Small intestine (tissue), 7 donors: ENCODE measurements around the gene ASTL. TPM values are rescaled to one million over a fixed set of nuclear protein-coding genes. Genes with fewer than 3 reads are reported as not detected.
A peak's percentile ranks its signal among the peaks of the same experiment; 100 is the strongest.

ENCODE experiments used
- DNase-seq, 2 donors: peaks; one replicate each; pipeline versions ENCODE4 v3.0.0 to v3.0.0-alpha.2; 2013
- FAIRE-seq: peaks from 2 replicates; lab custom pipeline; 2012; peaks lifted over from hg19 to GRCh38; lab: Jason Lieb, UNC
- H3K27ac ChIP-seq, 3 donors: one replicate each; pipeline ENCODE4 v1.5.1; 2013; ENCODE audit warnings: low read length in 2 of 3, mild to moderate bottlenecking in 2 of 3, control low read depth in 1 of 3, inconsistent platforms in 1 of 3, low read depth in 1 of 3, moderate library complexity in 1 of 3
- H3K27me3 ChIP-seq, 3 donors: one replicate each; pipeline ENCODE4 v1.6.1; 2013; ENCODE audit warnings: low read length in 3 of 3, inconsistent platforms in 1 of 3; ENCODE audit not compliant: control insufficient read depth in 3 of 3, insufficient read depth in 3 of 3
- H3K36me3 ChIP-seq, 3 donors: one replicate each; pipeline ENCODE4 v1.6.1; 2013; ENCODE audit warnings: low read length in 3 of 3, inconsistent platforms in 1 of 3, low read depth in 1 of 3, mild to moderate bottlenecking in 1 of 3, moderate library complexity in 1 of 3; ENCODE audit not compliant: control insufficient read depth in 3 of 3, insufficient read depth in 2 of 3
- H3K4me1 ChIP-seq, 3 donors: one replicate each; pipeline ENCODE4 v1.6.1; 2013; ENCODE audit warnings: low read length in 2 of 3, inconsistent platforms in 1 of 3, low read depth in 1 of 3, mild to moderate bottlenecking in 1 of 3, moderate library complexity in 1 of 3; ENCODE audit not compliant: control insufficient read depth in 3 of 3, insufficient read depth in 2 of 3
- H3K4me3 ChIP-seq, 3 donors: one replicate each; pipeline ENCODE4 v1.5.1; 2013; ENCODE audit warnings: low read length in 3 of 3, control low read depth in 1 of 3, inconsistent platforms in 1 of 3, low read depth in 1 of 3, mild to moderate bottlenecking in 1 of 3, moderate library complexity in 1 of 3
- H3K9me3 ChIP-seq, 2 donors: one replicate each; pipeline ENCODE4 v1.6.1; 2013; ENCODE audit warnings: low read depth in 1 of 2, low read length in 1 of 2; ENCODE audit not compliant: control insufficient read depth in 2 of 2, insufficient read depth in 1 of 2
- WGBS, 3 donors: extraction: QIAGEN DNeasy Blood & Tissue Kit; methylation state at CpG; one replicate each; pipeline ENCODE4 v1.1.7; 2013; 5-methylcytosine and 5-hydroxymethylcytosine counted together
- polyA plus RNA-seq, 4 donors: library from polyadenylated mRNA; stranded (reverse) in 3 of 4; unstranded in 1 of 4; fragments of 200-250 nt in 3 of 4; fragments of 120-200 nt in 1 of 4; gene quantifications; one replicate each; pipeline versions ENCODE4 v1.2.1 to v1.2.3, GENCODE V29; 2013
- donor health status: healthy with polysubstance abuse.
- donor health status: control.
- donor health status: control.
- donor health status: Bipolar disorder and iron deficiency.
- donor health status: healthy.

ASTL gene
- polyA plus RNA-seq, 4 donors = not detected

GRCh38 chr2:96121414-96121813 lies 16.9 kb downstream of the ASTL start:
- peaks cover 0 to 10% (median 2%) of the 10 kb centered on the region in 3 donors for H3K4me1 ChIP-seq
- H3K36me3 ChIP-seq = no peaks in the 10 kb centered on the region
- FAIRE-seq (no peak), DNase-seq (no peak)
- 83 to 94% (median 91%) methylated on average over 4 of the region's 4 CpGs for WGBS, 3 donors
- H3K27ac ChIP-seq = no peak overlapping the region
- no peak overlapping the region for H3K4me3 ChIP-seq
- H3K9me3 ChIP-seq = no peaks in the 10 kb centered on the region
- peaks cover 0 to 28% (median 6%) of the 10 kb centered on the region in 3 donors for H3K27me3 ChIP-seq

- Histone ChIP-seq H3K27ac (no peak overlapping the region), H3K27me3 (peaks cover 0 to 32% (median 6%) of the 10 kb centered on the region in 3 donors), H3K36me3 (no peaks in the 10 kb centered on the region), H3K4me3 (no peak overlapping the region), H3K4me1 (peaks cover 0 to 10% (median 2%) of the 10 kb centered on the region in 3 donors), H3K9me3 (no peaks in the 10 kb centered on the region)
- WGBS, 3 donors = 54 to 63% (median 59%) methylated on average over 7 of the region's 7 CpGs
- FAIRE-seq (no peak), DNase-seq (no peak)
Observed at GRCh38 chr2:96120991-96121390, 17.3 kb downstream of the ASTL start.

GRCh38 chr2:96120091-96120720 lies 18.1 kb downstream of the ASTL start:
- FAIRE-seq = no peak
- WGBS, 3 donors = 39 to 58% (median 50%) methylated on average over 11 of the region's 11 CpGs
- peaks cover 0 to 10% (median 2%) of the 10 kb centered on the region in 3 donors for H3K4me1 ChIP-seq
- no peak for DNase-seq
- peaks cover 0 to 6% of the 10 kb centered on the region in 2 donors for H3K9me3 ChIP-seq
- peaks cover 0 to 40% (median 8%) of the 10 kb centered on the region in 3 donors for H3K27me3 ChIP-seq
- H3K36me3 ChIP-seq = no peaks in the 10 kb centered on the region
- H3K4me3 ChIP-seq = no peak overlapping the region
- no peak overlapping the region for H3K27ac ChIP-seq

GRCh38 chr2:96119389-96119751 lies 18.9 kb downstream of the ASTL start:
- DNase-seq (no peak), FAIRE-seq (no peak)
- H3K4me3 ChIP-seq = no peak overlapping the region
- H3K27ac ChIP-seq = no peak overlapping the region
- peaks cover 0 to 10% (median 2%) of the 10 kb centered on the region in 3 donors for H3K4me1 ChIP-seq
- 90 to 94% (median 94%) methylated on average over 5 of the region's 5 CpGs for WGBS, 3 donors
- H3K9me3 ChIP-seq = peaks cover 0 to 7% of the 10 kb centered on the region in 2 donors
- H3K27me3 ChIP-seq = peaks cover 0 to 41% (median 8%) of the 10 kb centered on the region in 3 donors
- no peaks in the 10 kb centered on the region for H3K36me3 ChIP-seq

- Histone ChIP-seq H3K27me3 (peaks cover 0 to 41% (median 8%) of the 10 kb centered on the region in 3 donors), H3K36me3 (no peaks in the 10 kb centered on the region), H3K27ac (no peak overlapping the region), H3K9me3 (peaks cover 0 to 7% of the 10 kb centered on the region in 2 donors), H3K4me1 (peaks cover 0 to 10% (median 2%) of the 10 kb centered on the region in 3 donors), H3K4me3 (no peak overlapping the region)
- FAIRE-seq (no peak), DNase-seq (no peak)
- WGBS, 3 donors = 74 to 87% (median 75%) methylated on average over 13 of the region's 13 CpGs
Observed at GRCh38 chr2:96118698-96119388, 19.5 kb downstream of the ASTL start.

- H3K36me3 ChIP-seq = no peaks in the 10 kb centered on the region
- peaks cover 0 to 5% (median 2%) of the 10 kb centered on the region in 3 donors for H3K4me1 ChIP-seq
- 37 to 53% (median 38%) methylated on average over 17 of the region's 17 CpGs for WGBS, 3 donors
- H3K9me3 ChIP-seq = peaks cover 0 to 7% of the 10 kb centered on the region in 2 donors
- DNase-seq = peak; percentile 9 to 27
- no peak for FAIRE-seq
- no peak overlapping the region for H3K27ac ChIP-seq
- H3K27me3 ChIP-seq = peaks cover 0 to 41% (median 8%) of the 10 kb centered on the region in 3 donors
- H3K4me3 ChIP-seq = no peak overlapping the region
Observed at GRCh38 chr2:96117701-96118588, 20.4 kb downstream of the ASTL start.

- peaks cover 0 to 41% (median 8%) of the 10 kb centered on the region in 3 donors for H3K27me3 ChIP-seq
- H3K4me1 ChIP-seq = peaks cover 0 to 5% (median 2%) of the 10 kb centered on the region in 3 donors
- FAIRE-seq = no peak
- no peaks in the 10 kb centered on the region for H3K36me3 ChIP-seq
- peaks cover 0 to 7% of the 10 kb centered on the region in 2 donors for H3K9me3 ChIP-seq
- H3K4me3 ChIP-seq = peak overlapping the region; percentile 5 to 61 (median 38)
- WGBS, 3 donors = 1 to 3% (median 1%) methylated on average over 40 to 62 of the region's 62 CpGs
- DNase-seq = peak; percentile 54 to 81
- H3K27ac ChIP-seq = no peak overlapping the region
Observed at GRCh38 chr2:96116879-96117533, 21.3 kb downstream of the ASTL start.
